ENCODE data around the gene GSK3B.
"Not testable (repeated sequence)": the region's sequence is repeated elsewhere in the genome, so short reads cannot be mapped to it uniquely, and the experiment has no call there.

GSK3B gene

DNA sequence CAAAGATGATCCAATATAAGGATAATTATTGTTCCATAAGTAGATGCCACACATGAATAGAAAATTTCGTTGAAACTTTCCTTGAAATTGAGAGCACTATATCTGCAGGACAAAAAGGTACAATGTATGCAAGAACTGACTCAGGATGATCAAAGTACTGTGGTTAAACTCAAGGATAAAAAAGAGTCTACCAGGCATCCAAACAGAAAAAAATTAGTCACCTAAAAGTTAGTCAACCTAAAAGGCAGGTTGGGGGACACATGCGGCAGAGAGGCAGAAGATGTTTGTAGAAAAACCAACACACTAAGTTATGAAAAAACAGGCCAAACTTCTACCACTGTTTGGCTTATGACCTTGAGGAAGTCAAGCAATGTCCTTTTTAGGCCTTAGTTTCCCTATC, 68.7 kb downstream of the GSK3B start:
- TF ChIP-seq, protein P1, sequence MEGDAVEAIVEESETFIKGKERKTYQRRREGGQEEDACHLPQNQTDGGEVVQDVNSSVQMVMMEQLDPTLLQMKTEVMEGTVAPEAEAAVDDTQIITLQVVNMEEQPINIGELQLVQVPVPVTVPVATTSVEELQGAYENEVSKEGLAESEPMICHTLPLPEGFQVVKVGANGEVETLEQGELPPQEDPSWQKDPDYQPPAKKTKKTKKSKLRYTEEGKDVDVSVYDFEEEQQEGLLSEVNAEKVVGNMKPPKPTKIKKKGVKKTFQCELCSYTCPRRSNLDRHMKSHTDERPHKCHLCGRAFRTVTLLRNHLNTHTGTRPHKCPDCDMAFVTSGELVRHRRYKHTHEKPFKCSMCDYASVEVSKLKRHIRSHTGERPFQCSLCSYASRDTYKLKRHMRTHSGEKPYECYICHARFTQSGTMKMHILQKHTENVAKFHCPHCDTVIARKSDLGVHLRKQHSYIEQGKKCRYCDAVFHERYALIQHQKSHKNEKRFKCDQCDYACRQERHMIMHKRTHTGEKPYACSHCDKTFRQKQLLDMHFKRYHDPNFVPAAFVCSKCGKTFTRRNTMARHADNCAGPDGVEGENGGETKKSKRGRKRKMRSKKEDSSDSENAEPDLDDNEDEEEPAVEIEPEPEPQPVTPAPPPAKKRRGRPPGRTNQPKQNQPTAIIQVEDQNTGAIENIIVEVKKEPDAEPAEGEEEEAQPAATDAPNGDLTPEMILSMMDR (IDR thresholded peaks at IDR 0.05; ENCODE audit: insufficient read depth, low read depth, low read length, missing control alignments): no peak
- no peak overlapping the region for H3K4me3 ChIP-seq (ENCODE audit: low read depth, low read length)
- no peak for DNase-seq (ENCODE audit: low read depth)

DNA sequence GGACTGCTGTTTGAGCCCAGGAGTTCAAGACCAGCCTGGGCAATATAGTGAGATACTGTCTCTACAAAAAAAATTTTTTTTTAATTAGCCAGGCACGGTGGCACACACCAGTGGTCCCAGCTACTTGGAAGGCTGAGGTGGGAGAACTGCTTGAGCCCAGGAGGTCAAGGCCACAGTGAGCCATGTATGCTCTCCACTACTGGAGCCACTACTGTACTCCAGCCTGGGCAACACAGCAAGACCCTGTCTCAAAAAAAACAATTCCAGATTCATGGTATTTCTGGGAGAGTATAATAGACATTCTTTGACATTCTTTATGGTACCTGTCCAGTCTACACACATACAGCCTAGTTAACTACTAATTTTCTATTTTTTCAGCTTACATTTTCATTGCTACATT, 70.1 kb downstream of the GSK3B start:
- TF ChIP-seq, protein P1 (IDR thresholded peaks at IDR 0.05; ENCODE audit: insufficient read depth, low read depth, low read length, missing control alignments): no peak
- no peak for DNase-seq (ENCODE audit: low read depth)
- H3K4me3 ChIP-seq (ENCODE audit: low read depth, low read length): no peak overlapping the region

DNA sequence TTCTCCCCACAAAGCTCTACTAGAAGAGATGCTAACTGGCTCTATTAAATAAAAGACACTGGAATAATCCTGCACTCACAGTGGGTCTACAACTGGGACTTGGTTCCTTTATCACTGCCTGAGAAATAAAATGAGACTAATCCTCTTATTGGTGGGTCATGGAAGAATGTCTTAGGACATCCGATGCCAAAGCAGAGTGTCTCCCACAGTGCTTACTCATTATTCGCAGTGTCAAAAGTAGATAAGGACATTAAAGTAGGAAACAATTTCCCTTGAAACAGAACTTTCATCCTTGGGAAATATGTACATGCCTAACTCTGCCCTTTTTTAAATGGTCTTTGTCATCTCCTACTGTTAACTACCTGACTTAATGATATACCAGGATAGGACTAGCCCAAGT, 71.5 kb downstream of the GSK3B start:
- no peak overlapping the region for H3K4me3 ChIP-seq (ENCODE audit: low read depth, low read length)
- TF ChIP-seq, protein P1 (IDR thresholded peaks at IDR 0.05; ENCODE audit: insufficient read depth, low read depth, low read length, missing control alignments): no peak
- DNase-seq (ENCODE audit: low read depth): no peak

DNA sequence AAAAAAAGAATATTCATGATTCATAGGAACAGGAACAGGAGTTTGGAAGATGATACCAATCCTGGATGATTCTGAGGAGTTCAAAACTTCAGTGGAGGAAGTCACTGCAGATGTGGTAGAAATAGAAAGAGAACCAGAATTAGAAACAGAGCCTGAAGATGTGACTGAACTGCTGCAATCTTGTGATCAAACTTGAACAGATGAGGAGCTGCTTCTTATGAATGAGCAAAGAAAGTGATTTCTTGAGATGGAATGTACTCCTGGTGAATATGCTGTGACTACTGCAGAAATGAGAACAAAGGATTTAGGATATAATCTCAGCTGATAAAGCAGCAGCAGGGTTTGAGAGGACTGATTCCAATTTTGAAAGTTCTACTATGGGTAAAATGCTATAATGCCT, 72.7 kb downstream of the GSK3B start:
- no peak overlapping the region for H3K4me3 ChIP-seq (ENCODE audit: low read depth, low read length)
- TF ChIP-seq, protein P1 (IDR thresholded peaks at IDR 0.05; ENCODE audit: insufficient read depth, low read depth, low read length, missing control alignments): no peak
- no peak for DNase-seq (ENCODE audit: low read depth)

DNA sequence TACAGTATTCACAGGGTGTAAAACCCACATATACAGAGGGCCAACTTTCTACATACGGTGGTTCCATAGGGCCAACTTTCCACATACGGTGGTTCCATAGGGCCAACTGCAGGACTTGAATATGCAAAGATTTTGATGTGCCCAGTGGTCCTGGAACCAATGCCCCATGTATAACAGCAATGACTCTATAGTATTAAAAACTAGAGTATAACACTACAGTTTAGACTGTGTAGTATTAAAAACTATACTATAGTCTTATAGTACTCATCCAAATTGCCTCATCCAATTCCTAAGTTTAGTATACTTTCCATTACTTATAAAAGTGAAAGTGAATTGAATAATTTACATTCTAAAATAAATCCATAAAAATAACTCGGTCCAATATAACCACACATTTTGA, 75.9 kb downstream of the GSK3B start:
- TF ChIP-seq, protein P1 (IDR thresholded peaks at IDR 0.05; ENCODE audit: insufficient read depth, low read depth, low read length, missing control alignments): no peak
- H3K4me3 ChIP-seq (ENCODE audit: low read depth, low read length): no peak overlapping the region

DNA sequence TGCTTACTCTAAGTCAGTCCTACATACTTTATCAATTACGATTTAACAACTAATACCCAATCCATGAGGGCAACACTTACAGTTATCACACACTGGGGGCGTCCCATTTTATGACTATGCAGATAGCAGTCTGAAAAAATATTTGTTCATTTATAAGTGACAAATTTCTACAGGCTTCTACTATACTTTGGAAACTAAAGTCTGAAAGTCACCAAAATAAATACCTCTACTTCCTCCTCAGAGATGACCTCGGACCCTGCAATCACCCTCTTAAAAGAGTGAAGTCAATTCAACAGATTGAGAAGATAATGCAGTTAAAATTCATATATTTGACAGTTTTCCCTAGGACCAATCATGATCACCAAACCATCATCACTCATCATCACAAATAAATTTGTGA, 76.6 kb downstream of the GSK3B start:
- TF ChIP-seq, protein P1 (IDR thresholded peaks at IDR 0.05; ENCODE audit: insufficient read depth, low read depth, low read length, missing control alignments): no peak
- H3K4me3 ChIP-seq (ENCODE audit: low read depth, low read length): no peak overlapping the region
- DNase-seq (ENCODE audit: low read depth): no peak

More for the DNA sequence above, 75.9 kb downstream of the GSK3B start:
- DNase-seq (ENCODE audit: low read depth): no peak

DNA sequence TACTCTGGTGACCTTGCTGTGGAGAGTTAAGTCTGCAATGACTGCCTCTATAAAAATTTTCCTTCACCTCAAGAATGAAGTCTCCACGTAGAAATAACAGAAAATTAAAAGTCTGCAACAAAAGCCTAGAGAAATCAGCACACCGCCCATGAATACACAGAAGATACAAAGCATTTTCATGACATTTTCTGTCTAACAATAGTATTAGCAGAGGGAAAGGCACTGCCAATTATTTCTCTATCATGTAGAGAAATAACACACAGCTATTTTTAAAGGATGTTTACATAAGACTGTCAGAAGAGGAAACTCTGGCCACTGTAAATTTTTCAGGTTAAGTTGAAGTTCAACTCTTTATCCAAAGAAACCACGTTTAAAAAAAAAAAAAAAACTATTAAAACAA, 80.8 kb downstream of the GSK3B start:
- TF ChIP-seq, protein P1 (IDR thresholded peaks at IDR 0.05; ENCODE audit: insufficient read depth, low read depth, low read length, missing control alignments): no peak
- no peak for DNase-seq (ENCODE audit: low read depth)
- no peak overlapping the region for H3K4me3 ChIP-seq (ENCODE audit: low read depth, low read length)

DNA sequence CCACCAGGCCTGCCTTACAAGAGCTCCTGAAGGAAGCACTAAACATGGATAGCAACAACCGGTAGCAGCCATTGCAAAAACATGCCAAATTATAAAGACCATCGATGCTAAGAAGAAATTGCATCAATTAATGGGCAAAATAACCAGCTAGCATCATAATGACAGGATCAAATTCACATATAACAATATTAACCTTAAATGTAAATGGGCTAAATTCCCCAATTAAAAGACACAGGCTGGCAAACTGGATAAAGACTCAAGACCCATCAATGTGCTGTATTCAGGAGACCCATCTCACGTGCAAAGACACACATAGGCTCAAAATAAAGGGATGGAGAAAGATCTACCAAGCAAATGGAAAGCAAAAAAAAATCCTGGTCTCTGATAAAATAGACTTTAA, 88.5 kb downstream of the GSK3B start:
- not testable (repeated sequence) for DNase-seq (ENCODE audit: low read depth); H3K4me3 ChIP-seq (ENCODE audit: low read depth, low read length)

DNA sequence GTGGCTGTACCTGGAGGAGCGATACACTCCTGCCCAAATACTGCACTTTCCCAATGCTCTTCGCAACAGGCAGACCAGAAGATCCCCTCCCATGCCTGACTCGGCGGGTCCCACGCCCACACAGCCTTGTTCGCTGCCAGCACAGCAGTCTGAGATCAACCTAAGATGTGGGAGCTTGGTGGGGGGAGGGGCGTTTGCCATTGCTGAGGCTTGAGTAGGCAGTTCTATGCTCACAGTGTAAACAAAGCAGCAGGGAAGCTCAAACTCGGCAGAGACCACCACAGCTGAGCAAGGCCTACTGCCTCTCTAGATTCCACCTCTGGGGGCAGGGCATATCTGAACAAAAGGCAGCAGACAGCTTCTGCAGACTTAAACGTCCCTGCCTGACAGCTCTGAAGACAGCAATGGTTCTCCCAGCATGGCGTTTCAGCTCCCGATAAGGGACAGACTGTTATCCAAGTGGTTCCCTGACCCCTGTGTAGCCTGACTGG, 90.2 kb downstream of the GSK3B start:
- DNase-seq (ENCODE audit: low read depth); H3K4me3 ChIP-seq (ENCODE audit: low read depth, low read length): not testable (repeated sequence)
